HG02885 (cell line): Measurements from ENCODE around the gene FBRSL1.

ENCODE experiments used
- ATAC-seq: cut with Tn5 transposase; IDR thresholded peaks from one replicate; pipeline ENCODE4 v1.9.1; 2021; ENCODE audit warnings: mild to moderate bottlenecking; ENCODE audit not compliant: unreplicated experiment, poor library complexity

FBRSL1 gene

GRCh38 chr12:132507656-132508490, 17.9 kb downstream of the FBRSL1 start:
- ATAC-seq = no peak

DNA sequence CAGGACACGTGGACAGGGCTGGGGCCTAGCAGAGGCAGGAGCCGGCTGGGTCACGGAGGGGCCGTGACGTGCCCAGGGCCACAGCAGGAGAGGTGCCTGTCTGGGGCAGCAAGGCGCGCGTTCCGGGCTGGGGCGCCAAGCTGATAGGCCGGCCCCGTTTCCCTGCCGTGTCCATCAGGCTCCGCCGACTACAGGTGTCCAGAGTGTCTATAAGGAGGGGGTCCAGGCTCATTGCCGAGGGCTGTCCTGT, 18.5 kb downstream of the FBRSL1 start:
- no peak for ATAC-seq

DNA sequence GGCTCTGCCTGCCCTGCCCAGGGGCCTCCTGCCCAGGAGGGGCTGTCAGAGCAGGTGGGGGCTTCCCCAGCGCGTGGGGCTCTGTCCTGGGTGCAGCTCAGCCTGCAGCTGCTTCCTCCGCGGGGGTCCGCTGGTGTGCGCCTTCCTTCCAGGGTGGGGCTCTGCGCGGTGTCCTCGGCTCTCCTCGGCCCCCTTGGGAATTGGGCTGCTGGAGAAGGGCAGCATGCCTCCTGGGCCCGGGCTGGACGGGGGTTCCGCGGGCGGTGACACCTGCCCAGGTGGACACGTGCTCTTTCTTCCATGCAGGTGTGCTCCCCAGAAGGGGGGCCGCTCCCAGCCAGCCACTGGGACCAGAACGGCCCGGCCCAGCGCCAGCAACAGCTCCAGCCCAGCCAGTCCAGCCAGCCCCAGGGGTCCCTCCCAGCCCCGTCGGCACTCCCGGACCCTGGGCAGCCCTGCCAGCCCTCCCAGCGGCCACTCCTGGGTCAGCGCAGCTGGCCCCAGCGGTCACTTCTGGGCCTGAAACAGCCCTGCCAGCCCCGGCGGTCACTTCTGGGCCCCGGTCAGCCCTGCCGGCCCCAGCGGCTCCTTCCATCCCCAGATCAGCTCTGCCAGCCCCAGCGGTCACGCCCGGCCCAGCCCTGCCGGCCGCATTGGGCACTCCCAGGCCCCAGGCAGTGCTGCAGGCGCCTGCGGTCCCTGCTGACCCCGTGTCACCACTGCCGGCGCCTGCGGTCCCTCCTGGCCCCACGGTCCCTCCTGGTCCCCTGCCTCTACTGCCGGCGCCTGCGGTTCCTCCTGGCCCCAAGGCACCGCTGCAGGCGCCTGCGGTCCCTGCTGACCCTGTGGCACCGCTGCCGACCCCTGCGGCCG, 19.1 kb downstream of the FBRSL1 start:
- no peak for ATAC-seq

GRCh38 chr12:132510111-132510724, 20.3 kb downstream of the FBRSL1 start:
- ATAC-seq = no peak

GRCh38 chr12:132510746-132511477, 21.0 kb downstream of the FBRSL1 start:
- no peak for ATAC-seq

DNA sequence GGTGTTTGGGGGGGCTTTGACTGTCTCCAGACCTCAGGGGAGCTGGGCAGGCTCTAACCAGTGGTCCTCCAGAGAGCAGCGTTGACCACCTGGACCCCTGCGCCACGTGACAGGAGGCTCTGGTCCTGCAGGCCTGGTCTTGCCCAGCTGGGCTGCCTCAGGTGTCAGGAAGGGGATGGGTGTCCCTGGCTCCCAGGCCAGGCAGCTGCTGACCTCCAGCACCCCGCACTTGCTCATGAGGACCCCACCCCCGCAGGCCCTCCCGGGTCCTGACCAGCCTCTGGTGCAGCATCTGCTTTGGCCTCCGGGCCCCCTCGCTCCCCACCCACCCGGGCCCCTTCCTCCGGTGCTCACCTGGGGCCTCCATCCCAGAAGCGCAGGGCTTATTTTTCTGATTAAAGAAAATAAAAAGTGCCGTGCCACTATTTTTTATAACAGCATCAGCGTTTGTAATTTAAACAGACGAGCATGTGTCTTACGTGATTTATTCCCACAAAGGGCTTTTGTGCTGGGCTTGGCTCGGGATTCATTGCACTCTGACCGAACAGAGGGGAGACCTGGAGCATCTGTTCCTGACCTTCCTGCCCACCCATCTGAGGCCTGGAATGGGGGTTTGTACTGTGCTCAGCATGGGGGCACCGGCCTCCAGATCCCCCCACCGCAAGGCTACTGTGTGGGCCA, 21.7 kb downstream of the FBRSL1 start:
- ATAC-seq = no peak

DNA sequence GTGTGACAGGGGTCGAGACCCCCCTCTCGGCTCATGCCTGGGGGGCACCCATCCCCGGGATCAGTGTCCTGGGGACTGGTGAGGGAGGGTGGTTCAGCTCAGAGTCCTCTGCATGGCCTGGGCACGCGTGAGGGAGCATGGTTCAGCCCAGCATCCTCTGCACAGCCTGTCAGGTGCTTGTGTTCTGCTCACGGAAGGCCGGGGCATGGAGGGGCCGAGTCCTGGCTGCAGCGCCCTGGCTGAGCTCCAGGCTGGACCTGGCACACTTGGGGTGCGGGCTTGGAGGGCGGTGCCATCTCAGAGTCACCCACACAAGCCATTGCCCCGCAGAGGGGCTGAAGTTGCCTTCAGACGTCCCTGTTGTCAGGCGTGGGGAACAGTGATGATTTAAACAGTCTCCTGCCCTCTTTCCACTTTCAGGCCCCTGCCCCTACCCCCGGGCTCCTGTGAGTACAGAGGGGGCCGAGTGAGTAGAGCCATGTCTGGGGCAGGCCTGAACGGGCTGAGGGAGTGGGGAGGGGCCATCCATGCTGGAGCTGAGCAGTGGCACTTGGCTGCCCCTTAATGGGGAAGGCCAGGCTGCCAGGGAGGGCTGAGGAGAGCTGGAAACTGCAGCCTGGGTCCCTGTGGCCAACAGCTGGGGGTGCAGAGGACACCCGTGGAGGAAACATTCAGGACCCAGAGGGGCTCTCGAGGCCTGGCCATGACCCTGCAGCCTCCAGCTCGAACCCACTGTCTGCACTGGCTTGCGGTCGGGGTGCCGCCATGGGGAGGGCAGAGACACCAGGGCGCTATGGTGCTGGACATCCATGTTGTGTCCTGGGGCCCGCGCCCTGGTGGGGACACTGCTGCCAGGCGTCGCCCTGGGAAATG, 22.5 kb downstream of the FBRSL1 start:
- no peak for ATAC-seq

DNA sequence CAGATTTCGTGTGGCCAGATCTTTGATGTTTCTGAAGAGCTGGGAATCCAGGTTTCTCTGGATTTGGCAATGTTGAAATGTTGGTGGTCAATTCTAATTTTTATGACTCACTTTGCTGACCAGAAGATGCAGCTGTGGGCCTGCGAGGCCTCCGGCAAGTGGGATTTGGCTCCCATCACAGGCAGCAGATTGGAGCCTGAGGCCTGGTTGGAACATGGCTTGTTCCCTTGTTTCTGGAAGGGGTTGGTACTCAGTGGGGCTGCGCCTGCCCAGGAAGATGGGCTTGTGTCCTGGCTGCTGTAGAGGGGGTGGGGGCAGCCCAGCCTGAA, 23.1 kb downstream of the FBRSL1 start:
- ATAC-seq = no peak

DNA sequence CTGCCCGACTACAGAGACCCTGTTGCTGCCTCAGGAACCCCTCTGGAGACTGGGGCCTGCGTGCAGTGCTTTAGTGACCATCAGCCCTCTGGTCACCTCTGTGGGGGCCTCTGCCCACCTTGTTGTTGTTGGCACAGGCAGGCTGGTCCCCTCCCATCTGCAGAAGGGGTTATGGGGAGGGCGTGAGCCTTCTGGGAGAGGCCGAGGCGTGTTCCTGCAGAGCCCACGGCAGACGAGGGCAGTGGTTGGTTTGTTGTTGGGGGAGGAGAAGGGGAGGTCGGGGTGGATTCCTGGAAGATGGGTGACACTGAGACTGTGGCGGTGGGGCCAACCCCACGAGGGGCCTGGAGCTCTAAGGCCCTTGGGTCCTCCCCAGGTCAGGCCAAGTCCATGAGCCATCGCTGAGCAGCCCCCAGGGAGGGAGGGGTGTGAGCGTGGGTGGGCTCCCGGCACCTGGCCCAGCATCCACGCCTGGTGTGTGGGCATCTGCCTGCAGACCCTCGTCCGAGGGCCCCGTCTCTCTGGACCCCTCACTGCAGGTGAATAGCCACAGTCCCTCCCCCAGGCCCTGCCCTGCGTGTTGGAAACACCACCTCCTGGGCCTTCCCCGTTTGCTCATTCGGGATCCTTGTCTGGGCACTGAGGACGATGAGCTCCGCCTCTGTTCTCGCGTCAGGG, 23.6 kb downstream of the FBRSL1 start:
- no peak for ATAC-seq

DNA sequence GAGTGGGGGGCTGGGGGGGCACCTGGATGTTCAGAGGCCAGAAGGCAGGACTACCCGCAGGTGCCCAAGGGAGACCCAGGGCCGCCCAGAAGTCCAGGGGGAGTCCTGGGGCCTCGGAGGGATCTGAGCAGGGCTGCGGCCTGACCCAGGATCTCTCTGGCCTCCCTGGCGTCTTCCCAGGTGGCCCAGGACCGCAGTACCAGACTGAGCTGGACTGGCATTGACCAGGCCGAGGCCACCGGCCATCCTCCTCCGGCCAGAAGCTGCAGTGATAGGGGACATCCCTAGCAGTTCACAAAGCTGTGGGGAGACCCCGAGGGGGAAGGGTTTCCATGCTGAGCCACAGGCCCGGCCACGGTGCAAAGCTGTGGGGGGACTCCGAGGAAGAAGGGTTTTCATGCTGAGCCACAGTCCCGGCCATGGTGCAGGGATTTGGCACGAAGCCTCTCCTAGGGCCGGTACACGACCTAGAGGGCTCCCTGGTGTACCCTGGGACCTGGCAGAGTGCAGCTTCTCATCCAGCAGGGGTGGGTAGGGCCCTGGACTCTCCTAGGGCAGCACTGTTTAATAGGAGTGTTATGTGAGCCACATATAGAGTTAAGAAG, 24.4 kb downstream of the FBRSL1 start:
- no peak for ATAC-seq

DNA sequence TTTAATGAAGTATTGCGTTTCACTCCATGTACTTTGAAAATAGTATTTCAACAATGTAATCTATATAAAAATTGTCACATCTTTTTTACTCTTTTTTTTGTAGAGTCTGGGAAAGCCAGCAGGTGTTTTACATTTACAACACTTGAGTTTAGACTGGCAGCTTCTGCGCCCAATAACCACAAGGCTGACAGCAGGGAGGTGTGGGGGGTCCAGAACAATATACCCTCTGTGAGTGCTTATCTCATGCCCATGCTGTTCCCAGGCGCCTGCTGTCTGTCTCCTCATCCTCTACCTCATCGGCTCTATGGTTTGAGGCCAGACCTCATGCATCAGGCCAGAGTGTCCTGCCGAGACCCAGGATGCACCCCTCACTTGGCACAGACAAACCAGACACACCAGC, 24.9 kb downstream of the FBRSL1 start:
- no peak for ATAC-seq

GRCh38 chr12:132516095-132517012, 26.4 kb downstream of the FBRSL1 start:
- no peak for ATAC-seq

DNA sequence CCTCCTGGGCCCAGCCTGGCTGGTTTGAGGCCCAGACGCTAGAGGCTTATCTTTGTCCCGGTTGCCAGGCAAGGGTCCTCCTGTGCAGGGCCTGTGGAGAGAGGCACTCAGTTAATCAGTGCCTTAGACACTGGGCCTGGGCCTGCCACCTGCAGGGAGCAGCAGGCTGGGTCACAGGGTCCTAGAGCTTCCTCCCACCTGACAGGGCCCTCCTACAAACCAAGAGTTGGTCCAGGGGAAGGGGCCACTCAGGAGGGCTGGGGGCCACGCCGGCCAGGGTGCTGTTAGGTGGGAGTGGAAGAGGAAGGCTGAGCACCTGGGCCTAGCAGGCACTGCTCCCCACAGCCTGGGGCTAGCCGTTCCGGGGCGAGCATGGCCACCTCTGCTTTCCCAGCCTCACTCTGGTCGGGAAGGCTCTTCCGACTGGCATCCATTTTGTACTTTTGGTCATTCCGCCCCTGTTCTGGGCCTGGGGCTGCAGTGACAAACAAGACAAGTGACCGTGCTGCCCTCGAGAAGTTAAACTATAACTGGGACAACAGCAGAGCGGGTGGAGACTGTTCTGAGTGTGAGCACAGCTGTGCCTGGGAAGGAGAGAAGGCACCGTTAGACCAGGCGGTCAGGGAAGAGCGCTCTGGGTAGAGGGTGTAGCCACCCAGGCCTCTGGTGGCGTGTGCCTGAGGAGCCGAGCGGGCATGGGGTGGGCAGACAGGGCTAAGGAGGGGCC, 27.2 kb downstream of the FBRSL1 start:
- ATAC-seq = no peak

- no peak for ATAC-seq
Observed at GRCh38 chr12:132517740-132518100, 27.8 kb downstream of the FBRSL1 start.

DNA sequence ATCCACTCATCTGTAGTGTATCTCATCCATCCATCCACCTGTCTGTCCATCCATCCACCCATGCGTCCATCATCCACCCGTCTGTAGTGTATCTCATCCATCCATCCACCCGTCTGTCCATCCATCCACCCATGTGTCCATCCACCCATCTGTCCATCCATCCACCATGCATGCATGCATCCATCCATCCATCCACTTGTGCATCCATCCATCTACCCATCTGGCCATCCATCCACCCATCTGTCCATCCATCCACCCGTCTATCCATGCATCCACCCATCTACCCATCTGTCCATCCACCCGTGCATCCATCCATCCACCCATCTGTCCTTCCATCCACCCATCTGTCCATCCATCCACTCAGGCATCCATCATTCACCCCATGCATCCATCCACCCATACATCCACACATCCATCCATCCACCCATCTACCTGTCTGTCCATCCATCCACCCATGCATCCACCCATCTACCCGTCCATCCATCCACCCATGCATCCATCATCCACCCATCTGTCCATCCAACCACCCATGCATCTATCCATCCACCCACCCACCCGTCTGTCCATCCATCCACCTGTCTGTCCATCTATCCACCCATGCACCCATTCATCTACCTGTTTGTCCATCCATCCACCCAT, 28.5 kb downstream of the FBRSL1 start:
- no peak for ATAC-seq

DNA sequence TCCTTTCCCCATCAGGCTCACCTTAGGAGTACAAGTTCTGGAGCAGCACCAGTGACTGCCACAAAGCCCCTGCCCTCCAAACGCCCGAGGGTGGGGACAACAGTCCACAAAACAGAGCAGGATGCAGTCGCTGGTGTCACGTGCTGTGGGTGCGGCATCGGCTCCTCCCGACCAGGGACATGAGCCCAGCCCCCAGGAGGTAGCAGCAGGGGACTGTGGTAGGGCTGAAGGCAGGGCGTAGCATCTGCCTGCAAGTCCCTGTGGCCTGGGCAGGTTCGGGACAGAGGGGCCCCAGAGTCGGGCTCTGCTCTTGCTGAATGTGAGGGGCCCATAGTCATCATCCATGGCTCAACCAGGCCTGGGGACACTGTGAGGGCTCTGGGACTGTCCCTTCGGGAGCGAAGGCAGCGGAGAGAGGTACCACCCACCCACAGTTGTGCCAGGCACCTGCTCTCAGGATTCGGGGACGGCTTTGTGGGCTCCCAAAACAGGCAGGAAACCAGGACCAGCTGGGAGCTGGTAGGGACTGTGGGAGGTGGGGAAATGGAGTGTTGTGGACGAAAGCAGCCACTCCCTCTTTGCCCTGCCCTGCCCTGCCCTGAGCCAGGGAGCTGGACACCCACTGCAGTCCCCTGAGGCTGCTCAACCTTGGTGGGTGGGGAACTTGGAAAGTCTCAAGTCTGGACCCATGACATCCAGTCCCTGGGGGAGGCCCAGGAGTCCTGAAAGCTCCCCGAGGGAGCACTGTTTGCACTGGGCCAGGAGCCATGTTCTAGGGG, 30.7 kb downstream of the FBRSL1 start:
- ATAC-seq = no peak
